ENCODE data around the gene BUB1B.

DNA sequence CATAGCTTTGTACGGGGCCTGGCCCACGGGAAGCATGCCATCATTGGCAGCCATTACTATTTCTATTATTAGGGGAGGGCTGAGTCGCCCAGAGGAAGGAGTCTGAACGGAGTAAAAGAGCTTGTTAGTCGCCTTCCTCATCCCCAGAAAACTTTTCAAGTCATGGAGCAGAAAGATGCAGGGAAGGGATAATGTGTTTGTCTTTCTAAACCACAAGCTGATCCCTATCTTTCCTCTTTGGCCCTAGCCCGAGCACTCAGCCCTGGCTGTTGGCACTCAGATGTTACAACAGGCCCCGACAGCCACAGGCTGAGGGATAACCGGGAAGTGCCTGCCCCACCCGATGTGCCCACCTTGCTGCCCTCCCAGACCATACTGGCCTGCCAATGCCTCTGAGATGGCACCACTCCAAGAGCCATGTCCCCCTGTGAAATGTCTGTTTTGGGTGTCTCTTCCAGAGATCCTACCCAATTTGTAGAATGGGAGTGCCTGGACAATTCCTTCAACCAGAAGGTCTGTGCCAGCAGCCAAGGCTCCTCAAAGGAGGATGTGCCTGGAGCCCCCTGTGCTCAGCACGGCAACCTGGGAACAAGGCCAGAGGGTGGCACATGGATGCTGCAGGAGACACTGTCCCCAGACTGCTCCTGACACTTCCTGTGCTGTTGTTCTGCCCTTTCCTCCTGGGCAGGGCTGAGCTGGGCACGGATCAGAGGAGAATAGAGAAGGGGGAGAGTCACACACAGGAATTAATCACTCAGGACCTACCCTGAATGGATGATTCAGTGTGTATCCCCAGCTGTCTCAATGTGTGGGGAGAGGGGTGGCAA is 88.8 kb downstream of the BUB1B start:
- TF ChIP-seq EZH2phosphoT487 (IDR thresholded peaks at IDR 0.05; ENCODE audit: low read depth): no peak
- TF ChIP-seq, protein P1, sequence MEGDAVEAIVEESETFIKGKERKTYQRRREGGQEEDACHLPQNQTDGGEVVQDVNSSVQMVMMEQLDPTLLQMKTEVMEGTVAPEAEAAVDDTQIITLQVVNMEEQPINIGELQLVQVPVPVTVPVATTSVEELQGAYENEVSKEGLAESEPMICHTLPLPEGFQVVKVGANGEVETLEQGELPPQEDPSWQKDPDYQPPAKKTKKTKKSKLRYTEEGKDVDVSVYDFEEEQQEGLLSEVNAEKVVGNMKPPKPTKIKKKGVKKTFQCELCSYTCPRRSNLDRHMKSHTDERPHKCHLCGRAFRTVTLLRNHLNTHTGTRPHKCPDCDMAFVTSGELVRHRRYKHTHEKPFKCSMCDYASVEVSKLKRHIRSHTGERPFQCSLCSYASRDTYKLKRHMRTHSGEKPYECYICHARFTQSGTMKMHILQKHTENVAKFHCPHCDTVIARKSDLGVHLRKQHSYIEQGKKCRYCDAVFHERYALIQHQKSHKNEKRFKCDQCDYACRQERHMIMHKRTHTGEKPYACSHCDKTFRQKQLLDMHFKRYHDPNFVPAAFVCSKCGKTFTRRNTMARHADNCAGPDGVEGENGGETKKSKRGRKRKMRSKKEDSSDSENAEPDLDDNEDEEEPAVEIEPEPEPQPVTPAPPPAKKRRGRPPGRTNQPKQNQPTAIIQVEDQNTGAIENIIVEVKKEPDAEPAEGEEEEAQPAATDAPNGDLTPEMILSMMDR (IDR thresholded peaks at IDR 0.05; ENCODE audit: low read depth, low read length): no peak
